ENCODE measurements around the gene MIER2. TPM values are rescaled to one million over a fixed set of nuclear protein-coding genes. Genes with fewer than 3 reads are reported as not detected.

Gene MIER2
- total RNA-seq, 1 donor from 2014 or later = 15.0 TPM

DNA sequence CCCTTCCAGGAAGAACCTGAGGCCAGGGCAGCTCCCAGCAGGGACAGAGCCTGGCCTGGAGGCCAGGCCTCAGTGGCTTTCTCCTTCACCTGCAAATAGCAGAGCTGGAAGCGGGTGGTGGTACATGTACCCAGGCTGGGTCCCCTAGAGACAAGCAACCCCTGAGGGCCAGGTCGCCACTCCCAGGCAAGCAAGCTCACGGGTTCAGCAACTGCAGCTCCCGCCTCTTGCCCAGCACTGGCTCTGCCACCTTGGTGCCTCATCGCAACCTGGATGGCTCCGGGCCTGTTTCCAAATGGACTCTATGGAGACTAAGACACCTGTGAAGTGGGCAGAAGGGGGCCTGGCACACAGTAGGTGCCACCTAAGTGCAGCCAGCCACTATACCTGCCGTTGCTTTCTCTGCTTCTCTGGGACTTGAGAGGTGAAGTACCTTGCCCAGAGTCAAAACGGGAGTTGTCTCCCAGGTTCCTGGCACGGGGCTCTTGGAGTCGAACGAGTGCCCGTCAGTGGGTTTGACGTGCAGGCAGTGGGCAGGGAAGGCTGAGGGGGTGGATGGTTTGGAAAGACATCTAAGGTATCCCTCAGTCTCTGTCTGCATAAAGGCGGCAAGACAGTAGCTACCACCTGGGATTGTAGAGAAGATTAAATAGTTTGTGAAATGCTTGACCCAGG lies 51.0 kb downstream of the MIER2 start:
- H3K27me3 Mint-ChIP-seq = peaks cover 45% of the 10 kb centered on the region
- intact Hi-C loops (cut with micrococcal nuclease) = loop anchor here (10.0 kb wide), 1 partner anchor 211 kb away; the partner anchor contains the start of gene TPGS1
- H3K9me3 Mint-ChIP-seq = no peaks in the 10 kb centered on the region
- DNase-seq = no peak
- ChIA-PET POLR2A (no interaction called here), CTCF (no interaction called here)
- H3K4me1 Mint-ChIP-seq = peaks cover 13% of the 10 kb centered on the region
- no peak for TF ChIP-seq CTCF (IDR thresholded peaks at IDR 0.05)
- no peak for ATAC-seq (ENCODE audit: low read depth)
- no peaks in the 10 kb centered on the region for H3K36me3 Mint-ChIP-seq (ENCODE audit: low read depth)
- H3K4me3 Mint-ChIP-seq = no peak overlapping the region
- no peak overlapping the region for H3K27ac Mint-ChIP-seq

- DNase-seq (no peak), ATAC-seq (ENCODE audit: low read depth) (no peak)
- intact Hi-C loops (cut with micrococcal nuclease) = loop anchor here (10.0 kb wide), 1 partner anchor 212 kb away; the partner anchor contains the start of gene TPGS1
- Mint-ChIP-seq H3K27me3 (peaks cover 46% of the 10 kb centered on the region), H3K4me1 (peaks cover 13% of the 10 kb centered on the region), H3K4me3 (no peak overlapping the region), H3K36me3 (ENCODE audit: low read depth) (no peaks in the 10 kb centered on the region), H3K9me3 (no peaks in the 10 kb centered on the region), H3K27ac (no peak overlapping the region)
- ChIA-PET CTCF (no interaction called here), POLR2A (no interaction called here)
- TF ChIP-seq CTCF (IDR thresholded peaks at IDR 0.05) = no peak
These were observed 51.6 kb downstream of the MIER2 start for GRCh38 chr19:292951-293350.

DNA sequence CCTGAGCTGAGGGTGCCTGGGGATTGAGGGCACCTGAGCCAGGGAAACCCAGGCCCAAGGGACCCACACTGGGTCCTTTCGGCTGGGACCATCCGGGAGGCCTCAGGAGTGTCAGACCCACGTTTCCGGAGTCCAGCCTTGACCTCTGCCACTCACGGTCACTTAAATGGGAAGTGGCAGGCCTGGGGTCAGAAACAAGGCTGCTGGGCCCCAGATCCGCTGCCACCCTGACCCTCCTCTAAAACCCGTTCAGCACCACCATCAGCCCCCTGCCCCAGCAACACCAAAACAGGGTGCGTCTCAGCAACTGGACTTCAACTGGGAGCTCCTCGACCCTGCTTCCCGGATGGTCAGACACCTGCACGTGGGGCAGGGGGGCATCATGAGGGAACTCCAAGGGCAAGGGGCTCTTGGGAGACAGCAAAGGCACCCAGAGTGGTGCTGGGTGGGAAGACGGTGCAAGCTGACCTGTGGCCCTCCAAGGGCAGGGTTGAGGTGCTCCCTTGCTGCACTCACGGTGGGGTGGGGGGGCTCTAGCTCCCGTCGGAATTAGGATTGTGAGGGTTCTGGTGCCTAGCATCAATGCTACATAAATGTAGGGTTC lies 52.2 kb downstream of the MIER2 start:
- no peaks in the 10 kb centered on the region for H3K9me3 Mint-ChIP-seq
- no peak overlapping the region for H3K4me3 Mint-ChIP-seq
- no peaks in the 10 kb centered on the region for H3K36me3 Mint-ChIP-seq (ENCODE audit: low read depth)
- ChIA-PET POLR2A (no interaction called here), CTCF (no interaction called here)
- peaks cover 13% of the 10 kb centered on the region for H3K4me1 Mint-ChIP-seq
- intact Hi-C loops (cut with micrococcal nuclease) = loop anchor here (10.0 kb wide), 1 partner anchor 212 kb away; the partner anchor contains the start of gene TPGS1
- peaks cover 46% of the 10 kb centered on the region for H3K27me3 Mint-ChIP-seq
- DNase-seq (no peak), ATAC-seq (ENCODE audit: low read depth) (no peak)
- H3K27ac Mint-ChIP-seq = no peak overlapping the region
- no peak for TF ChIP-seq CTCF (IDR thresholded peaks at IDR 0.05)

DNA sequence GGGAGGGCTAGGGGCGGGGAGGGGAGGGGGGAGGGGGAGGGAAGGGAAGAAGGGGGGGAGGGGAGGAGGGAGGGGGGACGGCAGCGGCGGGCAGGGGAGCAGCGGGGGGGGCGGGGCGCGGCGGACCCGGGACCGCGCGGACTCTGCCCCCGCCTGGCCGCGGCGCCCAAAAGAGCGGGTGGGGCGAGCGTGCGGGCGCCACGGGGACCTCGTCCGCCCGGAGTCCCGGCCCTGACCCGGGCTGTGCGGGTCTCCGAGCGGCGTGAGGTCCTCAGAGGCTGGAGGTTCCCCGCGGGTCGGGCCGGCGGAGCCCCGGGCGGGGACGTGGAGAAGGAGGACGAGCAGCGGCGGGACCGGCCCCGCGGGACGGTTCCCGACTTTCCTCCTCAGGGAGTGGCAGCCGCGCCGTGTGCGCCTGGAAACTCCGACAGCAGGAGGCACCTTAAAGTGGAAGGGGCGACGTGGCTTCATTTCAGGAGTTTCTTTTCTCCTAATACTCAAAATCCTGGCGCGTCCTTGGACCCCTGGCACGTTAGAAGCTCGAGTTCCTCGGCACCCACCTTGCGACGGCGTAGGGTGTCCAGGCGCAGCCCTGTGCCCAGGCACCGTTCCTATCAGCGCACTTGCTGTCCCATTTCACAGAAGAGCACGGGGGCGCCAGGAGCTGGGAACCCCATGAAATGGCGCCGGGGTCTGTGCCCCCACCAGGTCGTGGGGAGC lies 52.9 kb downstream of the MIER2 start:
- CTCF ChIA-PET = no interaction called here
- peaks cover 46% of the 10 kb centered on the region for H3K27me3 Mint-ChIP-seq

More for the DNA sequence above, 52.9 kb downstream of the MIER2 start:
- TF ChIP-seq CTCF (IDR thresholded peaks at IDR 0.05) = no peak
- Mint-ChIP-seq H3K4me1 (peaks cover 13% of the 10 kb centered on the region), H3K36me3 (ENCODE audit: low read depth) (no peaks in the 10 kb centered on the region), H3K4me3 (no peak overlapping the region), H3K9me3 (no peaks in the 10 kb centered on the region), H3K27ac (no peak overlapping the region)
- intact Hi-C loops (cut with micrococcal nuclease) = loop anchor here (10.0 kb wide), 1 partner anchor 213 kb away; the partner anchor contains the start of gene TPGS1
- DNase-seq (no peak), ATAC-seq (ENCODE audit: low read depth) (no peak)
- POLR2A ChIA-PET = no interaction called here

Data from activated B cell treated with CpG ODN at 0.5 μM for 24 hours (primary cell).